ENCODE measurements around the gene ATXN2.
"Not testable (repeated sequence)": the region's sequence is repeated elsewhere in the genome, so short reads cannot be mapped to it uniquely, and the experiment has no call there.

ATXN2 gene

DNA sequence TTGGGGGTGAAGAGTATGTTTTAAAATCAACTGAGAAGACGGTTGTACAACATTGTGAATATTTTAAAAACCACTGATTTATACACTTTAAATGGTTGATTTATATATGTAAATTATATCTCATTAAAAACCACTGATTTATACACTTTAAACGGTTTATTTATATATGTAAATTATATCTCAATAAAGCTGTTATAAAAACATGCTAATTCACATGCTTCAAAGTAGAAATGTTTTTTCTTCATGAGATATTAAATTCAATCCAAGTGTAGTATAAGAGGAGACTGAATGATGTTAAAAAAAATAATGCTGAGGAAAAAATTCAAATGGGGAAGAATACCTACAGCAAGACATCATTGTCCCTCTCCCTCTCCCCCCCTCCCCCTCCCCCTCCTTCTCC is 92.9 kb downstream of the ATXN2 start:
- DNase-seq (ENCODE audit: low read depth) = no peak

DNA sequence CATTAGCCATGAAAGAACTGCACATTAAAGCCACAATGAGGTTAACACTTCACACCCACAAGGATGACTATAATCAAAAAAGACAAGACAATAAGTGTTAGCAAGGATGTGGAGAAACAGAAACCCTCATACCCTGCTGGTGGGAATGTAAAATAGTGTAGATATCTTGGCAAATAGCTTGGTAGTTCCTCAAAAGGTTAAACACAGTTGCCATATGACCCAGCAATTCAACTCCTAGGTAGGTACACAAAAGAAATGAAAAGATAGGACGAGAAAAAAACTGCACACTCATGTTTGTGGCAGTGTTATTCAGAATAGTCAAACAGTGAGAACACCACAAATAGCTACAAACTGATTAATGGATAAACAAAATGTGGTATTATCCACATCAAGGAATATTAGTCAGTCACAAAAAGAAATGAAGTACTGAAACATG is 93.5 kb downstream of the ATXN2 start:
- DNase-seq (ENCODE audit: low read depth) = no peak

DNA sequence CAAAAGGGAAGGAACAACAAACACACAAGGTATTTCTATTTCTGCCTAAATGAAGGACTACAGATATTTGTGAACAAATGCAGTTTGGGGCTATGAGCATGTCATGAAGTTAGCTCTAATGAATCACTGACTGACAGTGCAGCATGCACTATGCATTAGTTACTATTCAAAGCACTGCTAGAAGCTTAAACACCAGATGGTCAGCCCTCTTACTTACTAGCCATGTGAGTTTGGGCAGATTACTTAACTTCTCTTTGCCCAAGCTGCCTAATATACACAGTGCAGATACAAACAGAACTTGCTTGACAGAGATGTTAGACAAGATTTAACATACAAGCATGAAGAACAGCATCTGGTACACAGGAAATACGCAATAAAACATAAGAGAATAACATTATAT is 96.0 kb downstream of the ATXN2 start:
- no peak for DNase-seq (ENCODE audit: low read depth)

DNA sequence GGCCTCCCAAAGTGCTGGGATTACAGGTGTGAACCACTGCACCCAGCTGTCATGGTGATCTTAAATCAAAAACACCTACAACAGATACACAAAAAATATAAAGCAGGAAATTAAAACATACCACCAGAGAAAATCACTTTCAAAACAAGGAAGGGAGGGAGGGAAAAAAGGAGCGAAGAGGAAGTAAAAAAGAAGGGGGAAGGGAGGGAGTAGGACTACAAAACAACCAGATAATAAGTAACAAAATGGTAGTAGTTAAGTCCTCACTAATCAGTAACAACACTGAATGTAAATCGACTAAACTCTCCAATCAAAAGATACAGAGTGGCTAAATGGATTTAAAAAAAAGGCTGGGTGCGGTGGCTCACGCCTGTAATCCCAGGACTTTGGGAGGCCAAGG is 104.4 kb downstream of the ATXN2 start:
- DNase-seq (ENCODE audit: low read depth) = no peak

DNA sequence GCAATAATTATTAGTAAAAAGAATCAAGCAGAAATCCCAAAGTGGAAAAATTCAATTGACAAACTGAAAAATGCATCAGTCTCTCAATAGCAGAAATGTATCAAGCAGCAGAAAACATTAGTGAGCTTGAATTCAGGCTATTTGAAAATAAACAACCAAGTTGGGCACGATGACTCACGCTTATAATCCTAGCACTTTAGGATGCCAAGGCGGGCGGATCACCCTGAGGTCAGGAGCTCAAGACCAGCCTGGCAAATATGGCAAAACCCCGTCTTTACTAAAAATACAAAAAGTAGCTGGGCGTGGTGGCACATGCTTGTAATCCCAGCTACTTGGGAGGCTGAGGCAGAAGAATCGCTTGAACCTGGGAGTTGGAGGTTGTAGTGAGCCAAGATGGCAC is 106.1 kb downstream of the ATXN2 start:
- peak; percentile 28 for DNase-seq (ENCODE audit: low read depth)

DNA sequence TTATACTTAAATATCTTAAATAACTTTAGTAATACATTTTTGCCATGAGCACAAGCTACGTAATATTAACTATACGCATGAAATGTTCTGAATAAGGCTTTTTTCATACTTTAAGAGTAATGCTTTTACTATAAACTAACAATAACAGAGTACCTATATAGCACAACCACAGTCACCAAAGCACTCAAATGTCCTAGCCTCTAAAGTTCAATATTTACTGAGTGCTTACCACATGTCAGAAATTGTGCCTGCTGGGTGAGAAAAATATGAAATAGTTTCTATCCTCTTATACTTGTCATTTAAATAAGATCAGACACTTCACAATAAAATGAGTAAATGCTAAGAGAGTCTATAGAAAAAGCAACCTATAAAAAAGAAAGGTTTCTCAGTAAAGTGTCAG is 110.3 kb downstream of the ATXN2 start:
- DNase-seq (ENCODE audit: low read depth) = no peak

DNA sequence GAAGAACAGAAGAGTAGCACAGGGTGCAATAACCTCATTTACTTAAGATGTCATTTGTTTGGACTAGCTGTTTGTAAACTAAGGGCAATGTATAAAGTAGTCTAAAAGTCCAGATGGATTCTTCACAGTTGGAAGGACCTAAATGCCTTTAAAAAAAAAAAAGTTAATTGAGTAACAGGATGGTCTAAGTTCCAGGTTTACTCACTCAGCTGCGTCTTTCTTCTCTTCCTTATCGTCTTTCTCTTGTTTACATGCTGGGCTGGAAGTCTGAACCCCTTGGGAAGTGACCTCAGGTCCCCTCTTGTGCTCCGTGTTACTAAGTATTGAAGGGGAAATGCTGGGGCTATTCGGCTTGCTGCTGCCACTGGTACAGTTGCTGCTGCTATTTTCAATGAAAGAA is 110.8 kb downstream of the ATXN2 start:
- DNase-seq (ENCODE audit: low read depth) = no peak

DNA sequence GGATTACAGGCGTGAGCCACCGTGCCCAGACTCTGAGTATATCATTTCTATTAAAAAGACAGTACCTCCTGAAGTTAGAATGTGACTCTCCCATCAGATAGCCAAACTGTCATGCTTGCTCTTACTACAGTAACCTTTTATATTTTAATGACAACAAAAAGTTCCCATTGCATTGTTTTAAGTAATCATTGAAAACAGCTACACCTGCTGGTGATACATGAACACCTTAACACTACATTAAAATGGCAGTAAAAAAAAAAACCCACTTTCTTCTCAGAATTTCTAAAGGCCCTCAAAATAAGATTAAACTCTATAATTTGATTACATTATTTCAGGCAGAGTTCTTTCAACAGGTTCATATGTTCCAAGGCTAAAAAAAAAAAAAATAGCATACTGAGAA is 116.7 kb downstream of the ATXN2 start:
- no peak for DNase-seq (ENCODE audit: low read depth)

DNA sequence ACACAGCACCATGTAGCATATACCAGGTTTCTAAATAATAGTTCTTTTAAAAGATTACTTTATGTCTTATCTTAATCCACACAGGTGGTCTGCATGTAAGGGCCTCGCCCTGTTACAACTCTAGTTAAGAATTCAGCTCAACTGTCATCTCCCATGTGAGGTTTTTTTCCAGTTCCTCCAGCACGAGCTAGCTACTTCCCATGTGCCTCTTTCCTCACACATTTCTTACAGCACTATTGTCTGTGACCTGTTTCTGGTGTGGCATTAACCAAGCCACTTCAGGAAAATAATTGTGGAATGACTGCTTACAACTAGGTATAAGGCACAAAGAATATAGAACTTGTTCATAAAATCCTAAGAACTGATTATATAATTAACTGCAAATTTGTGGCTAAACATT is 127.9 kb downstream of the ATXN2 start:
- no peak for DNase-seq (ENCODE audit: low read depth)

DNA sequence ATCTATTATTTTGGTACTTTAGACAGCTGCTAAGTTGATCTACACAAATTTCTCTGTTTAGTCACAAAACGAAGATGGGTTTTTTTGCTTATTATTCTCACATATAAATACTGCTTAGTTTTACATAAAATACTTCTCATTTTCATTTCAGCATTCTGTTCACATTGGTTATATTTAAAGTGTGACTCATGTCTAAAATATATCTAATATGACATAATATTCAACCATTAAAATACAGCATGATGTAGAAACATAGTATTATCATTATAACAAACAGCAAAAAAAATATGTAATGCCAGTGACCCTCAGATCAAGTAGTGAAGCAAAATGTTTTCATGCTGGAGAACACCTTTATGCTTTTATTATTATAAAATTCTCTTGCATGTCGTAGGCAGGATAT is 129.7 kb downstream of the ATXN2 start:
- no peak for DNase-seq (ENCODE audit: low read depth)

DNA sequence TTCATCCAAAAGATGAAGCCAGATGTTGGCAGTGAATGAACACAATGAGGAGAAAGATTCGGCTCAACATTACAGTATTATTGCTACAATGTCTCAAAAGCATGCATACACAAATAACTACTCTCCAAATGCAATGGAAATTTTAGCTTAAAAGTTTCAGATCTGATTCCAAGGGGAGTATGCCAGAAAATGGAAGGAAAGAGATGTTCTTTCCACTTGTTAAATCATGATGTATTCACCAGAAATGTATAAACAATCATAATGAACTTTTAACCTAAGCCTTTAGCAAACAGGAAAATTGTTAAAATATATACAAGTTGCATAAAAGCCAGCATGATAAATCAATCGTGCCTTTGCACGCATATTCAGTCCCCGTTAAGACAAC is 131.3 kb downstream of the ATXN2 start:
- no peak for DNase-seq (ENCODE audit: low read depth)

DNA sequence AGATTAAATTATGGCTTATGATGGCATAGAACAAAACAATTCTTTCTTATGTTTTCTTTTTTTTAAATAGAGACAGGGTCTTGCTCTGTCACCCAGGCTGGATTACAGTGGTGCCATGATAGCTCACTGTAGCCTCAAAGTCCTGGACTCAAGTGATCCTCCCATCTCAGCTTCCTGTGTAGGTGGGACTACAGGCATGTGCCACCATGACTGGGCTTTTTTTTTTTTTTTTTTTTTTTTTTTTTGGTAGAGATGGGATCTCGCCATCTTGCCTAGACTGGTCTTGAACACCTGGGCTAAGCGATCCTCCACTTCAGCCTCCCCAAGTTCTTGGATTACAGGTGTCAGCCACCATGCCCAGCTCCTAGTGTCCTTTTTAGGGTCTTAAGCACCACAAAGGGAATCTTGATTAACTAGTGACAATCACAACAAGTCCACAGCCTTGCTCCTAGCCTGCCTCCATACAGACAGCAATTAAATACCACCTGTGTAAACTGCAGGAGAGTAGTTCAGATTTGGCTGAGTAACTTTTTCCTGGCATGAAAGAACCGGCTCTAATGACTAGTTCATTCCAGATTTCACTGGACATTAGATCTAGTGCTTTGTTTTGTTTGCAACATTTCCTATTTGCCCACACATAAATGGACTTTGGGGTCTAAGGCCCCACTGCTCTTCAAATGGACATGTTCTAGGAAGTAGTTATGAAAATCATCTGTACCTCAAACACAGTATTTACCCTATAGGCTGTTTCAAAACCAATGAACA is 131.8 kb downstream of the ATXN2 start:
- no peak for DNase-seq (ENCODE audit: low read depth)

DNA sequence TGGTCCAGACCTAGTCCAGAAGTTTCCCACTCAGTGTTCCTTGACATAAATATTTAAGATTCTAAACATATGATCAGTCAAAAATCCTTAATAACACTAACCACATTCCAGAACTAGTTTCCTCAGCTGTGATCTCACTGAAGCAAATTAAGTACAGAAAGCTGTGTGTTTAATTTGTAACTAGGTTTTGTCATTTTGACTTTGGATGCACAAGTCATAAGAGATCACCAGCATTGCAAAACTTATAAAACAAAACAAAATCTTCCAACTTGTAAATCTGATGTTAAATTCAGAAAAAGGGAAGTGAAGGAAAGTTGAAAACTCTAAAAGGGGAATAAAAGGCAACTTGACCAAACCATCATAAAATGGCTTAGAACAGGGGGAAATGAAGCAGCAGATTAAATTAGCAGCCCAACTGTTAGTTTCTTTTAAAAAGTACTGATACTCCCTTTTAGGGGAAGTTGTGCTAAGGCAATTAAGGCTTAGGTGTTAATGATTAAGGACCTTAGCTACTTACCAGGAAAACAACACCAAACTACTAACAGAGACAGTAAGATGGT is 136.8 kb downstream of the ATXN2 start:
- peak; percentile 61 for DNase-seq (ENCODE audit: low read depth)

DNA sequence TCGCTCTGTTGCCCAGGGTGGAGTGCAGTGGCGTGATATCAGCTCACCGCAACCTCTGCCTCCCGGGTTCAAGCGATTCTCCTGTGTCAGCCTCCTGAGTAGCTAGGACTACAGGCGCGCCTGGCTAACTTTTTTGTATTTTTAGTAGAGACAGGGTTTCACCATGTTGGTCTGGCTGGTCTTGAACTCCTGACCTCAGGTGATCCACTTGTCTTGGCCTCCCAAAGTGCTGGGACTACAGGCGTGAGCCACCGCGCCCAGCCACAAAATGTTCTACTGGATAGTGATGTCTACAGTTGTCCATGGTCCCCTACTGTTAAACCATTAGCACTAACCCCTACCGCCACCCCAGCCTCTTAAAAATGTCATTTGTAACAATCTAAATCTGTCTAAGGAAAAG is 139.0 kb downstream of the ATXN2 start:
- not testable (repeated sequence) for DNase-seq (ENCODE audit: low read depth)

DNA sequence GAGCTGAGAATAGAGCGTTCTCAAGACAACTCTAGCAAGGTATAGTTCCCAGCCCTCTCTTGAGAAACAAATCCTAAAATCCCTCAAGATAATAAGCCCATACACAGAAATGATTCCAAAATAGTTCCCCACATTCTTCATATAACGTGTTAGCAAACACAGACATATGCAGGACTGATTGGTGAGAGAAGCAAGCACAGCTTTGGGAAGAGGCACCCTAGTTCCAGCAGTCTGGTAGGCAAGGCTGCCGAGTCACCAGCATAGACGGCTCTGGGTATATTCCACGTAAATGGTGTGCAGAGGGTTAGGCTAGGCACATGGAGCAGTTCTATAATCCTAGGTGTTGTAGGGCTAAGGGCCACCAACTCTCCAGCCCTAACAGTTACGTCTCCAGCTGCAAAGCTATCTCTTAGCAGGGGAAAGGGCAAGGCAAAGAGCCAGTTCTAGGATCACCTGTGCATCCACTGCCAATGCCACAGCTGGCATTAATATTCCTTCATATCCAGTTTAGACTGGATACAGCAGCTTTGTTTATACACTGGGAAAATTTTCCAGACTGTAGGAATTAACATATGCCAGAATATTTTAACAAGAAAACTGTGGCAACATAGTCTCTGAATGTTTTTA is 140.5 kb downstream of the ATXN2 start:
- no peak for DNase-seq (ENCODE audit: low read depth)

DNA sequence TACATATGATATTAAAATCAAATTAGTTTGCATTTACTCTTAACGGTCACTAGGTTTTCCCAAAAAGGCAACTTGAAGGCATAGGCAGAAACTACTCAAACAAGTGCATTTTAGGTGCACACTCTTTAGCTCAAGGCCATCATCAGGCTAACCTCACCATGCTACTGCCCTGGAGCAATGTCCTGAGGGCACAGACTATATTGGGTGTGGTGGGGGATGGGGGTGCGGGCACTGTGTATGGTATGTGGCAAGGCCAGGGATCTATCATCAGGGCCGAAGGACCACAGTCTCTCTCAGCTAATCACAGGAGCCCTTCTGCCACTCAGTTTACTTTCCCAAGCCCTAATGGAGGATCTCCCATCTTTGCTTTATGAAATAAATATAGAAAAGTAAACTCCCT is 141.5 kb downstream of the ATXN2 start:
- DNase-seq (ENCODE audit: low read depth) = no peak

DNA sequence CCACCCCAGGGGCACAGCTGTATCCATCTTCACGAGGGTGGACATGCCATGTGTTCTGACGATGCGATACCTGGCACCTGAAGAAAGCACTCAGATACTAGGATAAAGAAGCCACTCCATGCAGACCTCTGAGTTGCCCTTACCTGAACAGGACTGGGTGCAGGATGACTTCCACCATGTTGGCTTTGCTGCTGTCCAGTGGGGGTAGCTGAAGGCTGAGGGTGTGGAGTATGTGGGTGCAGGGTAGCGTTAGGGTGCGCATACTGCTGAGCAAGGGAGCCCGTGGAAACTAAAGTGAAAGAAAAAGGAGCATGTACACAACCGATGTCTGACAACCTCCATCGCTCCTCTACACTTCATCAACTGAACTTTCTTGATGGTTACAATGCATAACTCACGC is 142.0 kb downstream of the ATXN2 start:
- DNase-seq (ENCODE audit: low read depth) = no peak

DNA sequence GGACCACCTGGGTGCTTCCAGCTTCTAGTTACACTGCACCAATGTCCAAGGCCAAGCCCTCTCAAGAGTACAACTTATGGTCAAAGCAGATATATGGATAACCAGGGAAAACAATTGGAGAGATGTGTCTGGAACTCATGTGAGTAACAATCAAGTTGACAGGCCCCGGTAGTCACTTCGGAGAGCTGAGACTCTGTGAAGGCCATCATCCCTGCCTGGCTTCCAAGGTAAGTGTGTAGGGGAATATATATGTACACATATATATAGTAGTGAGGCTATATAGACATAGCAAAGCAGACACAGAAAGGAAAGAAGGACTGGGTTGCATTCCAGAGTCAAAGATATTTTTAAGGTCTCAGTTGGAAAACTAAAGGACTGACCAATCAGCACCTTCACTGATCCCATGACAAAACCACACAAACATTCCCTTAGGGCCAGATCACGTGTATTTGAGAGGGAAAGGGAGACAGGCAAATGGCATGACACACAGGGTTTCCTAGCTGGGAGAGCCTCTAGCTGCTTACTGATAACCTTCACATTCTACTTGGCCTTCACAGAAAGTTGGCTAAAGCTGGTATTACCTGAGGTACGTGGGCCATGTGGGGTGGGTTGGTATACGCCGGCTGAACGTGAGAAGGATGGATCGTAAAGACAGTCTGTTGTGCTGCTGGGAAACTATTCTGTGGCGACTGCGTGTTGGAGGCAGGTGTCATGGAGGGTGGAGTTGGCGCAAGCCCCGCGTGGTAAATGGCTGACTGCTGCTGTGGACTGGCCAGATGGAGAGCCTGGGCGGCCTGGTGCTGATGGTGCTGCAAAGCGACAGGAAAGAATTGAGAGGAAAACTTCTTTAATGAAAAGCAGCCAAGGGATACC is 143.4 kb downstream of the ATXN2 start:
- no peak for DNase-seq (ENCODE audit: low read depth)

DNA sequence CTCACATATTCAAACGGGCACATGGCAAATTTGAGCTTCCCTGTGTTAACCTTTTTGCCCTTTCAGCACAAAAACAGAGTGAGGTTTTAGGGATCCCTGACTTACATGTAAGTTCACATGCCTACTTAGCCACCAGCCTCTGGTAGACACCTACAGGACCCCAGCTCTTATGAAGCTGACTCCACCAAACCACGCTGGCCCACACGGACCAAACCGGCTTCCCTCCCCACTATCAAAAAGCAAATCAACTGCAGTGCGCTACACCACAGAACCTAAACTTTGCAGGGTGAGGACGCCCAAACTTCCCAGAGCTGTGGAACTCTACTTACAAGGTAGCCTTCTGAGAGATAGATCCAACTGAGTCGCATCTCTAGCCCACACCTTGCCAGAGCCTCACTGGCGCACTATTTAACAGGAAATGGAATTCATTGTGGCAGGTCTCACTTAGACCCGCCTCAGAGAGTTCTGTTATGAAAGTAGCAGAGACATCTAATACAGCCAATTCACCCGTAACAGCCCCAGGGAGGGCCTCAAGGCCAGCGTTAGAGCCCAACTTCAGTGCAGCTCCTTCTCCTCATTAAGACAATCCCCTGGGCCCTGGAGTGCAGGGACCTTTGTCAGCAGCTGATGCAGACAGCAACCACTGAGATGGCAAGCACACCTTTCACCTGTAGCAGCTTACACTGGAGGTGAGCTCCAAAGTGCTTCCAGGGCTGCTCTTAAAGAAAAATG is 144.2 kb downstream of the ATXN2 start:
- no peak for DNase-seq (ENCODE audit: low read depth)

DNA sequence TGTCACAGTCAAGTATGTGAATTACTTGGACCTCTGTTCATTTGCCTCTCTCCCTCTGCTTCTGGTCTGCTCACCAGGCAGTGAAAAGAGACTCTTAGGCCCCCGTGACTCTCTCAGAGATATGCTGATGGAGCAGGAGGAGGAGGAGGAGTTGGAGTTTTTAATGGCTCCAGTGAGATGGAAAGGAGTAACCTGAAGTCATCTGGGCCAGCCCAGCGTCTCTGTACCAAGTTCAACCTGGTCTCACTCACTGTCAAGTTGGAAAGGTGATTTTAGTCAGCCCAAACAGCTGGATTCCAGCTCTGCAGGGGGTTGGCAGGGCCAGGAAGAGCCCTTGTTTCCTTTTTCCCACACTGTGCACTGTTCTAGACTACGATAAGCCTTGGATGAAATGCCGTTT is 144.8 kb downstream of the ATXN2 start:
- no peak for DNase-seq (ENCODE audit: low read depth)

DNA sequence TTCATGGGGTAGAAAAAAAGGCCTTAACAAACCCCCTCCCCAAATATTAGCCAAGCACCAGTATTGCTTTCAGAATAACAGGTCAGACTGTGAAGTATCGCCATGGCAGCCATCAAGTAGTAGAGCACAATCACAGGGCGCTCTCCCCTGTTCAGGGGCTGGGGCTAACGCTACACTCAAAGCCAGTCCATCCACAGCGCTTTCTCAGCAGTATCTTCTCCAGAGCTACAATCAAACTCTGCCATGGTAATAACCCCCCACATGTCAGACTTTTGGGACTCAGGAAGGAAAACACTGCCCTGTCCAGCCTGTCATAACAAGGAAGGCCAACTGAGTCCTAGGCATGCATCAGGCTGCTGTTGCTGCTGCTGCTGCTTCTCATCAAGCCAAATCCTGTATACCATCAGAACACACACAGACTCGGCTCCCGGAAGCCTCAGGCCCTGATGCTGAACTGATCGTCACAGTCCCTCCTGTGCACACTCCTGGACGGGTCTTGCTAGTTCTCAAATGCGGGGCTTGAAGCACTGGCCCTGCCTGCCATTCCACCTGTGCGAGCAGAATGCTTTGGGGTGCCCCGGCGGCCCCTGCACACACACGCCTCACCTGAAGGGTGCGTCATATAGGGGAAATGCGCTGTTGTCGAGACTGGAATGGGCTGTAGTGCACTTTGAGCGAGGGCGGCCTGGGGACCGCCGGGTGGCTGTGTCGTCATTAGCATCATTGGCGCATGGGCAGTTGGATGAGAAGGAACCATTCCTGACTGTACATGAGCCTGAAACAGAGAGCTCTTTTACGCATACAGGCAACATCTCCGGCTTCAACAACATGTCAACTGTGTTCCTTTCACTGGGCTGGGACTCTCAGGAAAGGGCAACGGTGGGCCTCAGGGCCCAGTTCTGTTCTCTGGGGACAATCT is 145.8 kb downstream of the ATXN2 start:
- no peak for DNase-seq (ENCODE audit: low read depth)

Data from HS-5 (cell line).